Neuronal stem cell (in vitro differentiated cells): ENCODE data around the gene AQP10.
"Not testable (repeated sequence)": the region's sequence is repeated elsewhere in the genome, so short reads cannot be mapped to it uniquely, and the experiment has no call there.

ENCODE experiments used
- DNase-seq: peaks from one replicate; pipeline ENCODE4 v3.0.0-alpha.2; 2013; ENCODE audit warnings: low spot score
- H2AFZ ChIP-seq: one replicate; pipeline ENCODE4 v1.6.1; 2013; ENCODE audit warnings: mild to moderate bottlenecking, low read length, inconsistent platforms
- H2AK5ac ChIP-seq: 2 replicates; pipeline ENCODE4 v1.6.1; 2013; ENCODE audit warnings: low read depth, mild to moderate bottlenecking, inconsistent platforms, low read length, moderate library complexity, mixed read lengths
- H2BK120ac ChIP-seq: 2 replicates; pipeline ENCODE4 v1.6.1; 2013; ENCODE audit warnings: low read depth, mild to moderate bottlenecking, inconsistent platforms, low read length, moderate library complexity, mixed read lengths
- H2BK12ac ChIP-seq: one replicate; pipeline ENCODE4 v1.6.1; 2013; ENCODE audit warnings: low read length, inconsistent platforms
- H2BK15ac ChIP-seq: 2 replicates; pipeline ENCODE4 v1.6.1; 2013; ENCODE audit warnings: mild to moderate bottlenecking, low read length, inconsistent platforms, mixed read lengths
- H2BK5ac ChIP-seq: one replicate; pipeline ENCODE4 v1.6.1; 2013; ENCODE audit warnings: inconsistent platforms, mild to moderate bottlenecking, low read length, moderate library complexity
- H3K14ac ChIP-seq: one replicate; pipeline ENCODE4 v1.6.1; 2013; ENCODE audit warnings: low read length, inconsistent platforms
- H3K18ac ChIP-seq: 2 replicates; pipeline ENCODE4 v1.6.1; 2013; ENCODE audit warnings: low read length, inconsistent platforms
- H3K23ac ChIP-seq: 2 replicates; pipeline ENCODE4 v1.6.1; 2013; ENCODE audit warnings: low read depth, mild to moderate bottlenecking, mixed read lengths, low read length, inconsistent platforms; ENCODE audit not compliant: poor library complexity
- H3K27ac ChIP-seq: replicated peaks from 3 replicates; pipeline ENCODE4 v1.5.1; 2013; ENCODE audit warnings: low read length, inconsistent platforms
- H3K27me3 ChIP-seq, 3 experiments: 2 replicates each; pipeline ENCODE4 v1.6.1; 2013; ENCODE audit warnings: low read length in 3 of 3, mild to moderate bottlenecking in 2 of 3, inconsistent platforms in 1 of 3, low read depth in 1 of 3, mixed read lengths in 1 of 3, moderate library complexity in 1 of 3; ENCODE audit not compliant: control insufficient read depth in 3 of 3, insufficient read depth in 3 of 3
- H3K36me3 ChIP-seq, 2 donors: replicated peaks in 1 of 2; 2 replicates each; pipeline ENCODE4 v1.6.1; 2013; ENCODE audit warnings: low read length in 2 of 2; ENCODE audit not compliant: control insufficient read depth in 2 of 2, insufficient read depth in 2 of 2
- H3K4ac ChIP-seq: 2 replicates; pipeline ENCODE4 v1.6.1; 2013; ENCODE audit warnings: inconsistent platforms, mild to moderate bottlenecking, low read length, moderate library complexity
- H3K4me1 ChIP-seq, 2 donors: 1 replicate in 1 of 2; 2 replicates in 1 of 2; pipeline ENCODE4 v1.6.1; 2013; ENCODE audit warnings: low read length in 2 of 2, low read depth in 1 of 2; ENCODE audit not compliant: control insufficient read depth in 2 of 2, insufficient read depth in 1 of 2
- H3K4me2 ChIP-seq: one replicate; pipeline ENCODE4 v1.6.1; 2013; ENCODE audit warnings: mild to moderate bottlenecking, low read length, inconsistent platforms; ENCODE audit not compliant: insufficient read depth, poor library complexity, severe bottlenecking
- H3K4me3 ChIP-seq, 2 donors: 2 replicates each; pipeline ENCODE4 v1.5.1; 2013; ENCODE audit warnings: low read length in 2 of 2, mild to moderate bottlenecking in 2 of 2, inconsistent platforms in 1 of 2, moderate library complexity in 1 of 2
- H3K79me1 ChIP-seq: one replicate; pipeline ENCODE4 v1.6.1; 2013; ENCODE audit warnings: low read depth, mild to moderate bottlenecking, inconsistent platforms, low read length, moderate library complexity
- H3K9ac ChIP-seq: one replicate; pipeline ENCODE4 v1.6.1; 2013; ENCODE audit warnings: mild to moderate bottlenecking, low read depth, low read length, inconsistent platforms; ENCODE audit not compliant: poor library complexity
- H3K9me3 ChIP-seq, 2 donors: replicated peaks in 1 of 2; 2 replicates each; pipeline versions ENCODE3 to v1.6.1; 2013; ENCODE audit warnings: low read length in 2 of 2, mild to moderate bottlenecking in 2 of 2, inconsistent platforms in 1 of 2, low read depth in 1 of 2, mixed read lengths in 1 of 2, moderate library complexity in 1 of 2; ENCODE audit not compliant: control insufficient read depth in 2 of 2, insufficient read depth in 1 of 2
- H4K8ac ChIP-seq: one replicate; pipeline ENCODE4 v1.6.1; 2013; ENCODE audit warnings: low read depth, mild to moderate bottlenecking, inconsistent platforms, low read length, moderate library complexity
- H4K91ac ChIP-seq: one replicate; pipeline ENCODE4 v1.6.1; 2013; ENCODE audit warnings: low read length, low read depth, mild to moderate bottlenecking, inconsistent platforms; ENCODE audit not compliant: poor library complexity
- WGBS, 2 donors: extraction: QIAGEN DNeasy Blood & Tissue Kit; methylation state at CpG; one replicate each; pipeline ENCODE4 v1.1.7; 2013; ENCODE audit warnings: missing lambda C conversion rate in 2 of 2, mixed read lengths in 1 of 2; ENCODE audit not compliant: insufficient read length in 2 of 2, insufficient replicate concordance in 1 of 2; ENCODE audit errors: extremely low coverage in 2 of 2; 5-methylcytosine and 5-hydroxymethylcytosine counted together

Gene AQP10

GRCh38 chr1:154276797-154277196 is 44.1 kb upstream of the AQP10 start:
- Histone ChIP-seq H3K79me1 (peaks cover 2% of the 10 kb centered on the region), H3K14ac (no peak overlapping the region), H3K9me3 (no peaks in the 10 kb centered on the region), H3K9ac (no peak overlapping the region), H3K27ac (no peak overlapping the region), H3K4me1 (no peaks in the 10 kb centered on the region), H2AK5ac (no peak overlapping the region), H3K18ac (no peak overlapping the region), H2AFZ (no peak overlapping the region), H3K27me3 (no peaks in the 10 kb centered on the region), H2BK120ac (no peak overlapping the region), H2BK12ac (no peak overlapping the region), H3K36me3 (peaks cover 0 to 27% of the 10 kb centered on the region in 2 donors), H3K4me3 (no peak overlapping the region), H2BK15ac (no peak overlapping the region), H4K8ac (no peak overlapping the region), H2BK5ac (no peak overlapping the region), H3K23ac (no peak overlapping the region), H4K91ac (no peak overlapping the region), H3K4ac (no peak overlapping the region), H3K4me2 (no peak overlapping the region)
- no CpG with 5 or more reads among the region's 7 CpGs for WGBS, 2 donors
- no peak for DNase-seq

- H3K27me3 ChIP-seq, H3K36me3 ChIP-seq, H2BK120ac ChIP-seq, H4K8ac ChIP-seq, H4K91ac ChIP-seq, DNase-seq, H3K4ac ChIP-seq, H2BK12ac ChIP-seq, H3K27ac ChIP-seq, H3K9ac ChIP-seq, H2AK5ac ChIP-seq, H3K23ac ChIP-seq, H3K4me1 ChIP-seq, H3K9me3 ChIP-seq, H3K4me3 ChIP-seq, H2BK15ac ChIP-seq, H2BK5ac ChIP-seq, H3K18ac ChIP-seq, H3K4me2 ChIP-seq, H3K14ac ChIP-seq, H2AFZ ChIP-seq, H3K79me1 ChIP-seq: not testable (repeated sequence)
- no CpG with 5 or more reads among the region's 30 CpGs for whole genome bisulfite sequencing, 2 donors
These were observed 33.3 kb upstream of the AQP10 start for GRCh38 chr1:154287591-154287990.

GRCh38 chr1:154288661-154289060 is 32.2 kb upstream of the AQP10 start:
- no CpG with 5 or more reads among the region's 3 CpGs for WGBS, 2 donors
- Histone ChIP-seq H3K27ac (no peak overlapping the region), H3K14ac (no peak overlapping the region), H2AK5ac (no peak overlapping the region), H2BK5ac (no peak overlapping the region), H2BK12ac (no peak overlapping the region), H2BK120ac (no peak overlapping the region), H3K4me3 (no peak overlapping the region), H2AFZ (no peak overlapping the region), H3K27me3 (no peaks in the 10 kb centered on the region), H3K79me1 (no peaks in the 10 kb centered on the region), H3K4me2 (no peak overlapping the region), H3K23ac (no peak overlapping the region), H3K9me3 (no peaks in the 10 kb centered on the region), H2BK15ac (no peak overlapping the region), H3K9ac (no peak overlapping the region), H4K8ac (no peak overlapping the region), H3K36me3 (no peaks in the 10 kb centered on the region), H4K91ac (no peak overlapping the region), H3K4ac (no peak overlapping the region), H3K18ac (no peak overlapping the region), H3K4me1 (peaks cover 0 to 2% of the 10 kb centered on the region in 2 donors)
- DNase-seq = no peak

GRCh38 chr1:154290921-154291320 is 30.0 kb upstream of the AQP10 start:
- no peak overlapping the region for H3K14ac ChIP-seq
- no peak overlapping the region for H2BK15ac ChIP-seq
- no peak overlapping the region for H2AFZ ChIP-seq
- H3K79me1 ChIP-seq = no peaks in the 10 kb centered on the region
- no peaks in the 10 kb centered on the region for H3K36me3 ChIP-seq
- no peak overlapping the region for H3K27ac ChIP-seq
- WGBS, 2 donors = no CpG with 5 or more reads among the region's 1 CpG
- no peak overlapping the region for H2BK12ac ChIP-seq
- H3K18ac ChIP-seq = no peak overlapping the region
- H2BK5ac ChIP-seq = no peak overlapping the region
- no peak overlapping the region for H3K4me3 ChIP-seq
- H2AK5ac ChIP-seq = no peak overlapping the region
- no peak for DNase-seq
- H4K8ac ChIP-seq = no peak overlapping the region
- no peaks in the 10 kb centered on the region for H3K27me3 ChIP-seq
- no peak overlapping the region for H3K4ac ChIP-seq
- H3K4me2 ChIP-seq = no peak overlapping the region
- no peak overlapping the region for H3K9ac ChIP-seq
- H2BK120ac ChIP-seq = no peak overlapping the region
- peaks cover 0 to 2% of the 10 kb centered on the region in 2 donors for H3K4me1 ChIP-seq
- no peak overlapping the region for H4K91ac ChIP-seq
- peaks cover 2 to 8% of the 10 kb centered on the region in 2 donors for H3K9me3 ChIP-seq
- no peak overlapping the region for H3K23ac ChIP-seq
